ENCODE measurements around the gene DHX30.

Gene DHX30

DNA sequence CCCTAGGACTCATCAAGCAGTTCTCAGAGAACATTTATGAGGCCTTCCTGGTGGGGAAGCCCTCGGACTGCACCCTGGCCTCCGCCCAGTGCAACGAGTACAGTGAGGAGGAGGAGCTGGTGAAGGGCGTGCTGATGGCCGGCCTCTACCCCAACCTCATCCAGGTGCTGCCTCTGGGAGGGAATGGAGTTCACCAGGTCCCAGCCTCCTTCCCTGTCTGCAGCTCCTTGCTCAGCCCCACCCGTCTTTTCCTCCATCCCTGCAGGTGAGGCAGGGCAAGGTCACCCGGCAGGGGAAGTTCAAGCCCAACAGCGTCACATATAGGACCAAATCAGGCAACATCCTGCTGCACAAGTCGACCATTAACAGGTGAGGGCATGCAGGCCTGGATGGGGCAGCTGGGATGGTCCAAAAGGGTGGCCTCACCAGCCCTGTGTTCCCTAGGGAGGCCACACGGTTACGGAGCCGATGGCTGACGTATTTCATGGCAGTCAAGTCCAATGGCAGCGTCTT is 46.3 kb downstream of the DHX30 start:
- Histone ChIP-seq H3K36me3 (peaks cover 95% of the 10 kb centered on the region), H3K27me3 (no peaks in the 10 kb centered on the region), H3K27ac (no peak overlapping the region), H3K9me3 (no peaks in the 10 kb centered on the region), H3K4me1 (ENCODE audit: control insufficient read depth in 1 of 2, insufficient read depth in 1 of 2, low read depth in 1 of 2, low read length in 1 of 2) (peaks cover 0 to 8% of the 10 kb centered on the region in 2 experiments), H3K4me3 (ENCODE audit: low read depth in 1 of 2, low read length in 1 of 2) (no peak overlapping the region)
- TF ChIP-seq, protein P1, sequence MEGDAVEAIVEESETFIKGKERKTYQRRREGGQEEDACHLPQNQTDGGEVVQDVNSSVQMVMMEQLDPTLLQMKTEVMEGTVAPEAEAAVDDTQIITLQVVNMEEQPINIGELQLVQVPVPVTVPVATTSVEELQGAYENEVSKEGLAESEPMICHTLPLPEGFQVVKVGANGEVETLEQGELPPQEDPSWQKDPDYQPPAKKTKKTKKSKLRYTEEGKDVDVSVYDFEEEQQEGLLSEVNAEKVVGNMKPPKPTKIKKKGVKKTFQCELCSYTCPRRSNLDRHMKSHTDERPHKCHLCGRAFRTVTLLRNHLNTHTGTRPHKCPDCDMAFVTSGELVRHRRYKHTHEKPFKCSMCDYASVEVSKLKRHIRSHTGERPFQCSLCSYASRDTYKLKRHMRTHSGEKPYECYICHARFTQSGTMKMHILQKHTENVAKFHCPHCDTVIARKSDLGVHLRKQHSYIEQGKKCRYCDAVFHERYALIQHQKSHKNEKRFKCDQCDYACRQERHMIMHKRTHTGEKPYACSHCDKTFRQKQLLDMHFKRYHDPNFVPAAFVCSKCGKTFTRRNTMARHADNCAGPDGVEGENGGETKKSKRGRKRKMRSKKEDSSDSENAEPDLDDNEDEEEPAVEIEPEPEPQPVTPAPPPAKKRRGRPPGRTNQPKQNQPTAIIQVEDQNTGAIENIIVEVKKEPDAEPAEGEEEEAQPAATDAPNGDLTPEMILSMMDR (IDR thresholded peaks at IDR 0.05) = no peak

DNA sequence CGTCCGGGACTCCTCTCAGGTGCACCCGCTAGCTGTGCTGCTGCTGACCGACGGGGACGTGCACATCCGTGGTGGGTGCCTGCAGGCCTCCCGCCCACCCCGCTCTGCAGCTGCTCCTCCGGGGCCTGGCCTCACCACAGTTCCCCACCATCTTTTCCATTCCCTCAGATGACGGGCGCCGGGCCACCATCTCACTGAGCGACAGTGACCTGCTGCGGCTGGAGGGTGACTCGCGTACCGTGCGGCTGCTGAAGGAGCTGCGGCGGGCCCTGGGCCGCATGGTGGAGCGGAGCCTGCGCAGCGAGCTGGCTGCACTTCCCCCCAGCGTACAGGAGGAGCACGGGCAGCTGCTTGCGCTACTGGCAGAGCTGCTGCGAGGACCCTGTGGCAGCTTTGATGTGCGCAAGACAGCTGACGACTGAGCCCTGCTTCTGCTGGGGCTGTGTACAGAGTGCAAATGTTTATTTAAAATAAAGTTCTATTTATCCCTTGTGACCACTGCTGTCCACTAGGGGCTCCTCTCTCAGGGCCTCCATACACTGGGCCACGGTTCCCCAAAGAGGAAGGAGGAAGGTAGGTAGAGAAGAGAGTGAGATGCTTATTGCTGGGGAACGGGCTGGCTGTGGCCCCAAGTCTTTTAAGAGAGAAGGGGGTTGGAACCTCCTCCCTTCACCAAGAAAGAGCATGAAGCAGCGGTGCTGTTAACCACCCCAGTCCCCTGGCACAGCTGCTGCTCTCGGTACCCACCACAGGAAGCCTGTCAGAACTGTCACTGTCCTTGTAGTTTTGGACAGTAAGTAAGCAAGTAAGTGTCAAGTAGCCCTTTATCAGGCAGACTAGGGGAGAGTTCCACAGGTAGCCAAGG is 47.0 kb downstream of the DHX30 start:
- Histone ChIP-seq H3K9me3 (no peaks in the 10 kb centered on the region), H3K27ac (no peak overlapping the region), H3K4me3 (ENCODE audit: low read depth in 1 of 2, low read length in 1 of 2) (no peak overlapping the region), H3K36me3 (peaks cover 95% of the 10 kb centered on the region), H3K4me1 (ENCODE audit: control insufficient read depth in 1 of 2, insufficient read depth in 1 of 2, low read depth in 1 of 2, low read length in 1 of 2) (peaks cover 0 to 8% of the 10 kb centered on the region in 2 experiments), H3K27me3 (no peaks in the 10 kb centered on the region)
- TF ChIP-seq, protein P1 (IDR thresholded peaks at IDR 0.05) = no peak

DNA sequence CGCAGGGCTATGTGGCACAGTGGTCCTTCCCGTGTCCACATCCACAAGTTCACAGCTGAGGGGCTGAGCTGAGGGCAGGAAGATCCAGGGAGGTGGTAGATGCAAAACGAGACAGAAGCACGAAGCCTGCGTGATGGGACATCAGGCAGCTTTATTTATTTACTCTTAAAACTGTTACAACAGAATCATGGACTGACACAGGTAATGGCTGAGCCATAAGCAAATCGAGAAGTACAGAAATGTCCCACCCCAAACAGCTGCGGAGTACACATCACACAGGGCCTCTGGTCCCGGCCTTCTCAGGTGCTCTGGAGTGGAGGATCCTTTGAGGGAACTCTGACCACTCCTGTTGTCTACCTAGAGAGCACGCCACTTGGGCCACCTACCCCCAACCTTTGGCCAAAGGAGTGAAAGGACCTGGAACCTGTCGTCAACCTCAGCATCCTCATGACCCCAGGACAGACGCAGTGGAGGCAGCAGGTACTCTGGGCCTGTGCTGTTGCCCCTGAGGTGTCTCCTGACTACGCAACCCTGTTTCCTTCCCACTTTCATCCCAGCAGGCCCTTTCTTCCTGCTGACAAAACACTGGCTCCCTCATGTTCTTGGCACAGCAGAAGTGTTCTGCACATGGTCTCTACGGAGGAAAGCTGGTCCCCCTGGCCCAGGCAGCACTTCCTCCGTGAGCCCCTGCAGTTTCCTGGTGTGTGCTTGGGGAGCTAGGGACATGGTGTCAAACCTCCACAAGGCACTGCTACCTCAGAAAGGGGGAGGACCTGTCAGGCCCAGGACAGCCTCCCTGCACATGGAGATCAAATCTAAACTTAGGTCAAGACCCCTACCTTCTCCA is 47.8 kb downstream of the DHX30 start:
- Histone ChIP-seq H3K27me3 (no peaks in the 10 kb centered on the region), H3K4me1 (ENCODE audit: control insufficient read depth in 1 of 2, insufficient read depth in 1 of 2, low read depth in 1 of 2, low read length in 1 of 2) (peaks cover 0 to 8% of the 10 kb centered on the region in 2 experiments), H3K4me3 (ENCODE audit: low read depth in 1 of 2, low read length in 1 of 2) (no peak overlapping the region), H3K36me3 (peaks cover 97% of the 10 kb centered on the region), H3K9me3 (no peaks in the 10 kb centered on the region), H3K27ac (no peak overlapping the region)
- TF ChIP-seq, protein P1 (IDR thresholded peaks at IDR 0.05) = no peak

DNA sequence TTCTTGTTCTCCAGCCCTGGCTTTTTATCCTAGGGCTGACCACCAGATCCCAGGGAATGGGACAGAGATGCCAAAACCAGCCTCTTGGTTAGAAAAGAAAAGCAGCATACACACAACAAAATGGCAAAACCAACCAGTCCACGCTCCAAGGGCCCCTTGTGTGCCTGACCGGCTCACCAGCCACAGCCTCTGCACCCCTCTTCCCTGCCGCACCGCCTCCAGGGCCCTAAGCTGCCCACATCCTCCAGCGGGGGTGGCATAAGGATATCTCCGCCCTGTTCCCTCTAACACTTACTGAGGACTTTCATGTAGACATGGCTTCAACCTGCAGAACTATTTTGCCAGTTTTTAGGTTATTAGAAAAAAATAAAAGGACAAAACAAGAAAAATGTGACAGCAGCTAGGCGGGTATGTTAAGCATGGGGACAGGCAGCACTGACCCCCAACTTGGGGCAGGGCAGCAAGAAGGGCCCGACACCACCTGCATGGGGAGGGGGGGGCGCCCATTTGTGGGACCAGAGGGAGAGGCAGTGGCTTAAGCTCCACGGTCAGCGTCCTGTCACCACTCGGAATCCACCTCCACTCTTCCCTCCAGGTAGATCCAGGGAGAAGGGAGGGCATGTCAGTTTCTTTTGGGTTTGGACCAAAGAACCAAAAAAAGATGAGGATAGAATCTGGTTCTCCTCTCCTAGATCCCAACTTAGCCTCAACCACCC is 49.1 kb downstream of the DHX30 start:
- Histone ChIP-seq H3K27ac (no peak overlapping the region), H3K9me3 (no peaks in the 10 kb centered on the region), H3K27me3 (no peaks in the 10 kb centered on the region), H3K36me3 (peaks cover 95% of the 10 kb centered on the region), H3K4me1 (ENCODE audit: control insufficient read depth in 1 of 2, insufficient read depth in 1 of 2, low read depth in 1 of 2, low read length in 1 of 2) (peaks cover 0 to 8% of the 10 kb centered on the region in 2 experiments), H3K4me3 (ENCODE audit: low read depth in 1 of 2, low read length in 1 of 2) (no peak overlapping the region)
- TF ChIP-seq, protein P1 (IDR thresholded peaks at IDR 0.05) = no peak
